GM12878 (cell line): Measurements from ENCODE around the gene SOBP. TPM values are rescaled to one million over a fixed set of nuclear protein-coding genes. Genes with fewer than 3 reads are reported as not detected.

Experiments
- ATAC-seq: fragments of 200-7000 bp; cut with Tn5 transposase; 3 replicates; pipeline ENCODE4 v1.9.1; 2020; ENCODE audit warnings: mild to moderate bottlenecking, moderate library complexity
- BruUV-seq: library from RNA; stranded (reverse); fragments of 400-500 nt; replicated peaks from 2 replicates; lab custom pipeline; 2021; lab: Mats Ljungman, UMichigan
- CTCF ChIA-PET: fragments of 300-600 bp; sonication (Branson Sonifier 250); formaldehyde crosslinking; extraction: SDS; loops from one replicate; lab custom pipeline; 2021; ENCODE audit warnings: inconsistent platforms; lab: Yijun Ruan, JAX
- POLR2A ChIA-PET: fragments of 350-600 bp; formaldehyde crosslinking; extraction: SDS; loops from one replicate; lab custom pipeline; 2021; ENCODE audit warnings: inconsistent platforms; lab: Charles Lee
- RAD21 ChIA-PET: fragments of 300-600 bp; sonication (Branson Sonifier 250); formaldehyde crosslinking; loops from one replicate; lab custom pipeline; 2023; ENCODE audit warnings: antibody characterized with exemption; ENCODE audit not compliant: unreplicated experiment; lab: Charles Lee
- SMC1A ChIA-PET: fragments of 300-600 bp; sonication (Branson Sonifier 250); formaldehyde crosslinking; loops from one replicate; lab custom pipeline; 2023; ENCODE audit not compliant: unreplicated experiment, uncharacterized antibody; lab: Charles Lee
- DNase-seq: peaks from one replicate; pipeline ENCODE4 v3.0.0-alpha.2; 2011; ENCODE audit warnings: low read depth, low spot score
- FAIRE-seq: peaks from 3 replicates; lab custom pipeline; 2011; peaks lifted over from hg19 to GRCh38; lab: Jason Lieb, UNC
- H2AFZ ChIP-seq: 2 replicates; pipeline ENCODE4 v1.6.0; 2011; ENCODE audit warnings: low read depth, low read length, control low read depth; ENCODE audit not compliant: control insufficient read depth
- H3K27ac ChIP-seq: 2 replicates; pipeline ENCODE4 v1.5.1; 2011; ENCODE audit warnings: control low read depth; ENCODE audit not compliant: control insufficient read depth, insufficient read depth
- H3K27me3 ChIP-seq, 2 experiments: replicated peaks in 1 of 2; 2 replicates each; pipeline versions ENCODE4 v1.6.0 to v1.6.1; 2011; ENCODE audit warnings: low read length in 1 of 2; ENCODE audit not compliant: control insufficient read depth in 2 of 2, insufficient read depth in 2 of 2
- H3K36me3 ChIP-seq, 2 experiments: 2 replicates each; pipeline ENCODE4 v1.5.1; 2011; ENCODE audit warnings: low read length in 1 of 2; ENCODE audit not compliant: control insufficient read depth in 2 of 2, insufficient read depth in 2 of 2
- H3K4me1 ChIP-seq: 2 replicates; pipeline ENCODE4 v1.6.1; 2011; ENCODE audit warnings: mild to moderate bottlenecking, low read length, moderate library complexity, mixed read lengths; ENCODE audit not compliant: control insufficient read depth, insufficient read depth
- H3K4me2 ChIP-seq: 2 replicates; pipeline ENCODE4 v1.6.0; 2011; ENCODE audit warnings: control low read depth; ENCODE audit not compliant: control insufficient read depth, insufficient read depth
- H3K4me3 ChIP-seq: fragments of 200-600 bp; sonication (generic); 2 replicates; pipeline ENCODE4 v1.5.1; 2016
- H3K79me2 ChIP-seq: 2 replicates; pipeline ENCODE4 v1.6.0; 2011; ENCODE audit warnings: low read length; ENCODE audit not compliant: control insufficient read depth, insufficient read depth
- H3K9ac ChIP-seq: 2 replicates; pipeline ENCODE4 v1.8.0; 2011; ENCODE audit warnings: low read length, control low read depth, mixed read lengths; ENCODE audit not compliant: control insufficient read depth, insufficient read depth
- H3K9me3 ChIP-seq: replicated peaks from 3 replicates; pipeline ENCODE4 v1.5.1; 2011; ENCODE audit warnings: mild to moderate bottlenecking, low read length; ENCODE audit not compliant: control insufficient read depth, insufficient read depth
- H4K20me1 ChIP-seq: 2 replicates; pipeline ENCODE4 v1.6.0; 2011; ENCODE audit not compliant: control insufficient read depth, insufficient read depth
- ASH2L ChIP-seq: fragments of 300-600, 200-600 bp; sonication (generic); IDR thresholded peaks from 2 replicates; pipeline ENCODE4 v1.6.1; 2017; ENCODE audit warnings: low read depth, mild to moderate bottlenecking, borderline replicate concordance
- EGR1 ChIP-seq, 2 experiments: IDR thresholded peaks; 1 replicate in 1 of 2; 2 replicates in 1 of 2; pipeline ENCODE4 v1.6.1; 2011 to 2012; ENCODE audit warnings: low read depth in 2 of 2, low read length in 2 of 2, borderline replicate concordance in 1 of 2, mild to moderate bottlenecking in 1 of 2, moderate library complexity in 1 of 2
- HCFC1 ChIP-seq: fragments of 150-350 bp; IDR thresholded peaks from 2 replicates; pipeline ENCODE4 v1.6.1; 2014; ENCODE audit warnings: low read length
- IRF5 ChIP-seq: fragments of 450-650 bp; IDR thresholded peaks from 2 replicates; pipeline ENCODE4 v1.6.1; 2017; ENCODE audit warnings: borderline replicate concordance
- MAX ChIP-seq: IDR thresholded peaks from 2 replicates; pipeline ENCODE4 v1.6.1; 2012; ENCODE audit warnings: low read depth, low read length, improper control_type of control experiment
- MLLT1 ChIP-seq: fragments of 450-650 bp; IDR thresholded peaks from 2 replicates; pipeline ENCODE4 v1.6.1; 2016; ENCODE audit warnings: mild to moderate bottlenecking
- PBX3 ChIP-seq: IDR thresholded peaks from 2 replicates; pipeline ENCODE4 v1.6.1; 2011; ENCODE audit warnings: mild to moderate bottlenecking, low read depth, low read length, moderate library complexity; ENCODE audit not compliant: insufficient replicate concordance
- PKNOX1 ChIP-seq: fragments of 450-650 bp; IDR thresholded peaks from 2 replicates; pipeline ENCODE4 v1.6.1; 2016; ENCODE audit warnings: mild to moderate bottlenecking
- RAD21 ChIP-seq: IDR thresholded peaks from 2 replicates; pipeline ENCODE4 v1.6.1; 2011; ENCODE audit warnings: mild to moderate bottlenecking, low read depth, low read length, moderate library complexity; ENCODE audit not compliant: insufficient read depth
- RFX5 ChIP-seq: IDR thresholded peaks from 2 replicates; pipeline ENCODE4 v1.6.1; 2011; ENCODE audit warnings: low read depth, low read length, improper control_type of control experiment
- SKIL ChIP-seq: fragments of 450-650 bp; IDR thresholded peaks from 2 replicates; pipeline ENCODE4 v1.6.1; 2017; ENCODE audit warnings: mild to moderate bottlenecking, low read depth, inconsistent platforms; ENCODE audit not compliant: poor library complexity, severe bottlenecking
- SMAD5 ChIP-seq: IDR thresholded peaks from 2 replicates; pipeline ENCODE4 v1.6.1; 2016; ENCODE audit warnings: antibody characterized with exemption, low read depth
- SREBF1 ChIP-seq: IDR thresholded peaks from 2 replicates; pipeline ENCODE4 v1.6.1; 2012; ENCODE audit warnings: mild to moderate bottlenecking, low read length
- TBL1XR1 ChIP-seq: IDR thresholded peaks from 2 replicates; pipeline ENCODE4 v1.6.1; 2012; ENCODE audit warnings: low read depth, low read length, improper control_type of control experiment
- ZNF217 ChIP-seq: fragments of 450-650 bp; IDR thresholded peaks from 2 replicates; pipeline ENCODE4 v1.6.1; 2017; ENCODE audit warnings: antibody characterized with exemption, mild to moderate bottlenecking
- ZNF24 ChIP-seq: fragments of 450-650 bp; IDR thresholded peaks from 2 replicates; pipeline ENCODE4 v1.6.1; 2017; ENCODE audit warnings: antibody characterized with exemption, mild to moderate bottlenecking
- ZZZ3 ChIP-seq: IDR thresholded peaks from 2 replicates; pipeline ENCODE4 v1.6.1; 2011; ENCODE audit warnings: low read depth; ENCODE audit not compliant: control insufficient read depth, insufficient read length
- WGBS: methylation state at CpG from one replicate; pipeline ENCODE4 v1.1.6; 2016; ENCODE audit warnings: low lambda C conversion rate; ENCODE audit not compliant: insufficient replicate concordance, insufficient coverage; ENCODE audit errors: missing lambda C conversion rate; 5-methylcytosine and 5-hydroxymethylcytosine counted together
- in situ Hi-C: fragments of 300-500 bp; cut with MboI; formaldehyde crosslinking; loops from 9 replicates; pipeline ENCODE4 v1.14.3; 2018; ENCODE audit warnings: mixed read lengths
- intact Hi-C: fragments of 100-400 bp; cut with micrococcal nuclease; formaldehyde crosslinking; loops from one replicate; pipeline ENCODE4 v1.14.2; 2022; ENCODE audit not compliant: unreplicated experiment
- polyA plus RNA-seq, 11 experiments: library from polyadenylated mRNA; depleted of rRNA in 4 of 11; unstranded in 6 of 11; stranded (reverse) in 5 of 11; fragments of >200 nt; fragmentation: Nextera tagmentation in 4 of 11; fragmentation: Illumina TruSeq in 1 of 11; extraction: Ambion mirVana in 4 of 11; extraction: Trizol in 1 of 11; gene quantifications; 1 replicate in 1 of 11; 2 replicates in 10 of 11; pipeline versions ENCODE4 v1.2.1 to v1.2.3, GENCODE V29; 2011 to 2016; ENCODE audit warnings: inconsistent platforms in 2 of 11, missing spikeins in 2 of 11, low read depth in 1 of 11
- total RNA-seq, 4 experiments: library from RNA; depleted of rRNA in 3 of 4; stranded (reverse); fragments of >200 nt in 3 of 4; fragmentation: Illumina TruSeq in 1 of 4; extraction: Trizol in 1 of 4; gene quantifications; 2 replicates each; pipeline versions ENCODE4 v1.2.1 to v1.2.3, GENCODE V29; 2013 to 2021

Gene SOBP
- total and polyA plus RNA-seq, 10 of the 15 experiments (the other 5 are each of a cell fraction or from before 2014, with no cell fraction given): 0.49 to 1.9 (median 0.78) TPM

GRCh38 chr6:107576852-107577251, 86.9 kb downstream of the SOBP start:
- in situ Hi-C loops (no loop called here), intact Hi-C loops (no loop called here)
- ATAC-seq (no peak; the same call in 1 of the 3 replicates), FAIRE-seq (no peak), DNase-seq (no peak)
- no peaks in the 10 kb centered on the region; a peak in 2 of 4 replicates for H3K27me3 ChIP-seq
- WGBS: 21% methylated on average over 3 of the region's 3 CpGs
- ChIA-PET CTCF (interaction anchor here (0.9 kb wide), 1 partner anchor 15 kb away, joined by 4 read pairs; no protein-coding TSS in a partner anchor), POLR2A (no interaction called here), SMC1A (no interaction called here), RAD21 (no interaction called here)
- no peaks in the 10 kb centered on the region for H4K20me1 ChIP-seq
- no peak overlapping the region for H3K4me3 ChIP-seq
- H3K9me3 ChIP-seq: no peaks in the 10 kb centered on the region
- no TSS peak for BruUV-seq
- H3K4me1 ChIP-seq: no peaks in the 10 kb centered on the region
- no peak overlapping the region for H3K27ac ChIP-seq
- no peak overlapping the region for H2AFZ ChIP-seq
- no peak overlapping the region for H3K9ac ChIP-seq
- no peaks in the 10 kb centered on the region for H3K79me2 ChIP-seq
- H3K36me3 ChIP-seq: no peaks in the 10 kb centered on the region
- H3K4me2 ChIP-seq: no peak overlapping the region
- TF ChIP-seq SREBF1: no peak
- TF ChIP-seq RFX5: no peak
- no peak for TF ChIP-seq MLLT1
- no peak for TF ChIP-seq MAX
- TF ChIP-seq ASH2L: no peak
- TF ChIP-seq HCFC1: no peak
- TF ChIP-seq EGR1 (IDR thresholded peaks at IDR 0.05; ENCODE audit: borderline replicate concordance in 1 of 2, low read depth in 2 of 2, low read length in 2 of 2): no peak
- TF ChIP-seq RAD21: no peak
- TF ChIP-seq PBX3: no peak
- no peak for TF ChIP-seq ZZZ3
- no peak for TF ChIP-seq PKNOX1
- TF ChIP-seq IRF5: no peak
- no peak for TF ChIP-seq ZNF24
- no peak for TF ChIP-seq TBL1XR1
- TF ChIP-seq SKIL: no peak
- TF ChIP-seq ZNF217: no peak
- TF ChIP-seq SMAD5: no peak
